C4-2B (cell line): ENCODE results near the gene PARD3.
A peak's percentile ranks its signal among the peaks of the same experiment; 100 is the strongest.

ENCODE experiments used
- H3K27ac ChIP-seq: fragments of 450-650 bp; 2 replicates; pipeline ENCODE4 v1.5.1; 2017
- ZFX ChIP-seq: fragments of 450-650 bp; IDR thresholded peaks from 2 replicates; pipeline ENCODE4 v1.6.1; 2017
- TF ChIP-seq, protein P1 (sequence below): fragments of 450-650 bp; conservative IDR thresholded peaks from 2 replicates; pipeline ENCODE4 v1.5.1; 2017; ENCODE audit warnings: mild to moderate bottlenecking

The PARD3 gene

DNA sequence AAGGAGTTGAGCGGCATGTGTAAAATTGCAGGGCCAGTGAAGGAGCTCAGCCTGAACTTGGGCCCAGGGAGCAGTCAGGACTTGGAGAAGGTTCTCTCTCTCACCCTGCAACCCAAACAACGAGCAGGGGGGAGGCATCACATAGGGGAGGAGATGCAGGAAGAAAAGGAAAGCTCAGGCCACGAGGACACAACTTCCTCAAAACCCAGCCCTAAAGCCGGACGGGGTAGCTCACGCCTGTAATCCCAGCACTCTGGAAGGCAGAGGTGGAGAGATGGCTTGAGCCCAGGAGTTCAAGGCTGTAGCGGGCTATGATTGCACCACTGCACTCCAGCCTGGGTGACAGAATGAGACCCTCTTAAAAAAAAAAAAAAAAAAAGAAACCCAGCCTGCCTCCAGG is 629.1 kb downstream of the PARD3 start:
- no peak overlapping the region for H3K27ac ChIP-seq

DNA sequence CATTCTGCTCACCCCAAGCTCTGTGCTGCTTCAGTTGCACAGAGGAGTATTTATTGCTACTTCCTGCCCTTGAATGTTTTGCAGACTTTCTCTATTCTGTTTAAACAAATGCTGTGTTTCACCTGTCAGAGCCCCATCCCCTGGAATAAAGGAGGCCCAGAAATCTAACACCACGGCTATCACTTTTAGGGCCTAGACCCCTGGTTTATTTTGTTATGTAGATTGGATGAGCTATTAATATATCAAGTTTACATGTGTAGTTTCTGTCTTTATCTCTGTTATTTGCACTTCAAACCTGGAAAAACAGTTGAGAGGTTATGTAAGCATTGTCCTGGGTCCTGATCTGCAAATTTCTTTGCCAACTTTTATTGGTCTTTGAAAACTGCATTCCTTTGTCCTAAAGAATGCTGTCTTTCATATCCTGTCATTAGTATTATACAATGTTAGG is 630.1 kb downstream of the PARD3 start:
- no peak for TF ChIP-seq ZFX
- TF ChIP-seq, protein P1, sequence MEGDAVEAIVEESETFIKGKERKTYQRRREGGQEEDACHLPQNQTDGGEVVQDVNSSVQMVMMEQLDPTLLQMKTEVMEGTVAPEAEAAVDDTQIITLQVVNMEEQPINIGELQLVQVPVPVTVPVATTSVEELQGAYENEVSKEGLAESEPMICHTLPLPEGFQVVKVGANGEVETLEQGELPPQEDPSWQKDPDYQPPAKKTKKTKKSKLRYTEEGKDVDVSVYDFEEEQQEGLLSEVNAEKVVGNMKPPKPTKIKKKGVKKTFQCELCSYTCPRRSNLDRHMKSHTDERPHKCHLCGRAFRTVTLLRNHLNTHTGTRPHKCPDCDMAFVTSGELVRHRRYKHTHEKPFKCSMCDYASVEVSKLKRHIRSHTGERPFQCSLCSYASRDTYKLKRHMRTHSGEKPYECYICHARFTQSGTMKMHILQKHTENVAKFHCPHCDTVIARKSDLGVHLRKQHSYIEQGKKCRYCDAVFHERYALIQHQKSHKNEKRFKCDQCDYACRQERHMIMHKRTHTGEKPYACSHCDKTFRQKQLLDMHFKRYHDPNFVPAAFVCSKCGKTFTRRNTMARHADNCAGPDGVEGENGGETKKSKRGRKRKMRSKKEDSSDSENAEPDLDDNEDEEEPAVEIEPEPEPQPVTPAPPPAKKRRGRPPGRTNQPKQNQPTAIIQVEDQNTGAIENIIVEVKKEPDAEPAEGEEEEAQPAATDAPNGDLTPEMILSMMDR = no peak
- peak overlapping the region; percentile 34; the same call in 1 of the 2 replicates for H3K27ac ChIP-seq

More for the DNA sequence above, 629.1 kb downstream of the PARD3 start:
- TF ChIP-seq, protein P1 = no peak
- no peak for TF ChIP-seq ZFX

DNA sequence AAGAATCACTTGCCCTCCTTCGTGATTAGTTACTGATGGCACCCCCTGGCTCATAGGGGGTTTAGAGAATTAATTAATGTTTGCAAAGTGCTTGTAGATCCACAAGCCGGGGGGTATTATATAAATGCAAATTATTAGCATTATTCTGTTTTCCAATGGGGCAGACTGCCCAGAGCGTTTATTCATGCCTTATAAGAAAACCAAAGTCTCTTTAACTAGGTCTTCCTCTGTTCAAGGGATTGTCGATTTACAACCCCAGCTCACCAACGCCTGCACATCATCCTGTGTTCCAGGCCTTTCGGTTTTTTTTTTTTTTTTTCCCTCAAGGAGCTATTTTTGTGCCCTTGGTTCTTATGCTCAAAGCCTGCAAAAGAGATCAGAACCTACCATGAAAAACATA is 630.7 kb downstream of the PARD3 start:
- peak overlapping the region; percentile 34; the same call in 1 of the 2 replicates for H3K27ac ChIP-seq

DNA sequence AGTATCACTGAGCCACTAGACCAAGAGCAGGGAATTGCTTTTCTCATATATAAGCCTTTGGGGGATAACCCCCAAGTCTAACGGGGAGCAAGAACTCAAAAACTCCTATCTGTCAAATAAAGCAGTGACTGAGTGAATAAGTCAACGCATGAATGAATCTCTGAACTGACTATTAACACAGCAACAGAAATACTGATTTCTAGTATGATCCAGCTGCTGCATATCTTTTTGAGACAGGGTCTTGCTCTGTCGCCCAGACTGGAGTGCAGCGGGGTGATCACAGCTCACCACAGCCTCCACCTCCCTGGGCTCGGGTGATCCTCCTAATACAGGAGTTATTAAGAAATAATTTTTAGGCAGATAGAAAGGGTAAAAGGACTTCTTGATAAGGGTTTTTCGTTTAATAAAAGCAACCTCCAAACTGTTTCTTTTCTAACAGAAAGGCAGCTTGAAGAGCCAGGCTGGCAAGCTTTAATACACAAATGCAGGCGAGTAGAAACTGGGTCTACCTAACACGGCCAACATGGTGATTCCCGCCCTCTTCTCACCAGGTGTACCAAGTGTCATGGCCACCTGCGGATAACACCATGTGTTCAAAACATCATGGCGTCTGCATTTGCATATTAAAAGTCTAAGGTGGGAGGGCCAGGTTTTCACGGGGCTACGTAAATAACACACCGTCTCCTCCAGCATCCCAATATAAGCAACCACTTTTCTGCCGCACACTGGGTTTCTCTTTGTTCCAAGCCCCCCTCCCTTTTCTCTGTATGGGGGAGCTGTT is 631.9 kb downstream of the PARD3 start:
- TF ChIP-seq, protein P1 = no peak
- TF ChIP-seq ZFX = no peak
- H3K27ac ChIP-seq = no peak overlapping the region

More for the DNA sequence above, 630.7 kb downstream of the PARD3 start:
- TF ChIP-seq ZFX = no peak
- TF ChIP-seq, protein P1 = no peak

DNA sequence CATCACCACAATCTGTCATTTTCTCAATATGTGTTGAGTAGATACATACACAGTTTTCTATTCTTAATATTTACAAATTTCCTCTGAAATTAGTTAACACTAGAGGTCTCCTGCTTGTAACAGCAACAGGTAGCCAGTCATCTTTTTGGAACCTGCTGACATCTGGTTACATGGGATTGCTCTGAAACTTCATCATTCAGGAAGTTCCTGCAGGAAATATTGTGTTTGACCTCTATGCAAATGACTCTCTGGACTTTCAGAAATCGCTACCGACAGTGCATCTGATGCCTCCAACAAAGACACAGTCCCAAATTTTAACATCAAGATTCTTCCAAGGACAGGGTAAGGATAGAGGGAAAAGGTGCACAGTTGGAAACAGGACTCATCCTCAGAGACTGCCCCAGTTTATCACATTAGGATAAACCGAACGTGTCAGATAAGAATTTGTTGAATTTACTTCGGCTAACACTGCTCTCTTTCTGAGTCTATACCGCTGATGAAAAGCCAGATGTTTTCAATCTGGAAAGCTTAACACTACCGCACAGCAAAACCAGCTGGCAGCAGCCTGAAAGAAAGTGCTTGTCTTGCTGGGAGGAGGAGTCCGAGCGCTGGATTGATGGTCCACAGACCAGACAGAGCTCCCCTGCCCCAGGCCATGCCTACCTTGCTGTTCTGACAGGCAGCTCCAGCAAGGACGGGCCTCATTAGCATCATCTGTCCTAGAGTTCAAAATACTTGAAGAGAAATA is 633.4 kb downstream of the PARD3 start:
- H3K27ac ChIP-seq = no peak overlapping the region
- TF ChIP-seq, protein P1 = no peak
- TF ChIP-seq ZFX = no peak

DNA sequence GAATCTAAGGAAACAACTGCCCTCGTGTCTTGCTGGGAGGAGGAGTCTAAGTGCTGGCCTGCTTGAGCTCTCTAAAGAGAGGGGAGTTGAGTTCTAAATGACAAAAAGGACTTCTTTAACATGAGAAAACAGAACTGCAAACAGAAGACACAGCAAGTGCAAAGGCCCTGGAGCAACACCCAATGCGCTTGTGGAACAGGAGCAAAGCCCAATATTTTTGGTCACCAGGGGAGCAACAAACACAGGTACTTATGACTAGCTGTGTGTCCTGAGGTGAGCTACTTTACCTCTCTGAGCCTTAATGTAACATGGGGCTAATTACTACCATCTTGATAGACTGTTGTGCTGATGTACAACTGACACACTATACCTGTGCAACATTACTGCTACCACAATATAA is 634.3 kb downstream of the PARD3 start:
- no peak overlapping the region for H3K27ac ChIP-seq
- TF ChIP-seq ZFX = no peak
- TF ChIP-seq, protein P1 = no peak

DNA sequence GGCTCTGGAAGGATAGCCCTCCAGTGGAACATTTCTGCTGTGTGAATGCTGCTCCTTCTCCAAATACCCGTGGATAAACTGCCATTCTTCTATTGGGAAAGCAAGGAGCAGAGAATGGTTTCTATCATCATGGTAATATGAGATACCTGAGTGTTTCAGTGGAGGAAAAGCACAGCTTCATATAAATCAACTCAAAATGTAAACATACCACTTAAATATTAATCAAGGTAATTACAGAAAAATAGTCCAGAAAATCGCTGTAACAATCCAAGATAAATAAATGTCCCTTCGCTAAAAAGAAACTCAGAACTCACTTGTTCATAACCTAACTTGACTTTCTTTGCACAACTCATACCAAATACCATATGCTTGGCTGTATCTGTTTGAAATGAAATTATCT is 635.8 kb downstream of the PARD3 start:
- TF ChIP-seq, protein P1 = no peak
- TF ChIP-seq ZFX = no peak

More for the DNA sequence above, 635.8 kb downstream of the PARD3 start:
- H3K27ac ChIP-seq = no peak overlapping the region
